T47D (cell line): ENCODE measurements around the gene VGLL4.
"Not testable (repeated sequence)": the region's sequence is repeated elsewhere in the genome, so short reads cannot be mapped to it uniquely, and the experiment has no call there.

Experiments
- DNase-seq, 2 experiments: peaks; one replicate each; pipeline versions ENCODE4 v3.0.0 to v3.0.0-alpha.2; 2011 to 2012; ENCODE audit warnings: low read depth in 1 of 2, low spot score in 1 of 2
- JUND ChIP-seq: IDR thresholded peaks from 2 replicates; pipeline ENCODE4 v1.6.1; 2012; ENCODE audit warnings: low read depth
- in situ Hi-C: cut with HindIII; loops from 2 replicates; pipeline ENCODE4 v1.10.0; 2016; ENCODE audit warnings: low sequenced_read_pairs, low pct_unique_long_range_greater_than_20kb

The VGLL4 gene

DNA sequence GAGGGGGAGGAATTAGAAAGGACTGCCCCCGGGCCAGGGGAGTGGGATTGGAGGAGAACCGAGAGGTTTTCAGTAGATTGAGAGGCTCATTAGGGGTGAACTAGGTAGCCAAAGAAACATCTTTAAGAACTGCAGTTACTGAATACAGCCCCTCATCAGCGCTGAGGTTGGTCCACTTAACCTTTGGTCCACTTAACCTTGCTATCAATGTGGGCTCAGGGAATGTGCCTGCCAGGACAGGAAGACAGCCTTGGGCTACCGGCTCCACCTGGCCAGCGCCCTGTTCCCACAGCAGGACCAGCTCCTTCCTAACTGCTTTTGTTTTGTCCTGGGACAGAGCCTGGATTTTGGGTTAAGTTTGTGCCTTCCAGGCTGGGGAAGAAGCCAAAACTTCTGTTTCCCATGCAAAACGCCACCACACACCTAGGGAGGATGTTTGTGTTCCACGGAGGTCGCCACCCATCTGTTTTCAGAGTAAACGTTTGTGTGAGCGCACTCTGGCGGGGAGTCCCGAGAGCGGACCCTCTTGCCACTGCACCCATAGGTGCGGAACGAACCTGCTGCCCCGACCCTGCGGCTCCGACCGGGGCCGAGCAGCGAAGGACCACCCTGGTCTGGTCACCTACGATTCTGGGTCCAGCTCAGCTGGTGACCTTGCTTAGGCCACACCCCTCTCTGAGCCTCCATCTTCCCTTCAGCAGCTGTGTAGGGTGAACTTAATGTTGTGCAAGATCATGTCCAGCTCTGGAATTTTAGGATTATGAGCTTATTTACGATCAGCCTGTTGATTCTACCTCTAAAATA, 107.4 kb downstream of the VGLL4 start:
- TF ChIP-seq JUND = no peak
- in situ Hi-C loops = no loop called here
- DNase-seq = no peak

DNA sequence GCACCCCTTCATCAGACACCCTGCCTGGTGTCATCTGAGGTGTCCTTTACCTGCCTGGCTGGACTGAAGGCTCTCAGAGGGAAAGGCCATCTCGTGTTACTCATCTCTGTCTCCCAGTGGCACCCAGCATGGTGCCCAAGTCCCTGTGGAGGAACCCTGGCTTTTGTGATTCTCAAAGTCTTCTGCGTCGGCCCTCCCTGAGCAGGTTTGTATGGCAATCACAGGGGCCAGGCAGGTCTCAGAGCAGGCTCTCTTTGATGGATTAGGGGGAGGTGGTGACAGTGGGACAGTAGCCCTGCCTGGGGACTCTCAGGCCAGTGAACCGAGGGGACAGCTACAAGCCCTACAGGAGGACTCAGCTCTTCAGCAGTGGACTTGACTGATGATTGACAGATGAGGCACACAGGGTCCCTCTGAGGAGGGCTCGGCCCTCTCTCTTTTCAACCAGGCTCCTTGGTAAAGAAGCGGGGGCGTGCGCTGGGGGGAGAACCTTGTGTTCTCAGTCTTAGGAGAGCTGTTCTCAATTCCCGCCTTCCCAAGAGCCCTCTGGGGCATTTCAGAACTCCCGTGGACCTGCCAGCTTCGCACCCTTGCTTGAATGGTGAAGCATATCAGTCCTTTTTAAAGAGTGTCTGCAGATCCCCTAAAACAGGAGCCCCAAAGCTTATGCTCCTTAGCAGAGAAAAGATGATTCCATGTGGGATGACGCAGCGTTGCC, 108.3 kb downstream of the VGLL4 start:
- DNase-seq = no peak
- in situ Hi-C loops = no loop called here
- TF ChIP-seq JUND = no peak

DNA sequence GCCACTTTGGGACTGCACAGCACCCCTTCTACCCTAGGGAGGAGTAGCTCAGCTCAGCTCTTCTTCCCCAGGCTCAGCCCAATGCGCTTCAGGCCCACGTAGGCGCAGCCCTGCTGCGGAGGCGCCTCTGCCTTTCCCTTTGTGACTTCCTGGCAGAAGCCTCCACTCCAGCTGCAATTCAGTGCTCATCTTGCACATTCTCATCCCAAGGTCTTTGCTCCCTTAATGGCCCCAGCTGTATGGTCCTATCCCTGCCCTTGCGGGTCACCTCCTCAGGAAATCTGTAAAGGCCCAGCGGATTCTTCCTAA, 109.0 kb downstream of the VGLL4 start:
- in situ Hi-C loops = no loop called here
- no peak for TF ChIP-seq JUND
- DNase-seq = no peak

DNA sequence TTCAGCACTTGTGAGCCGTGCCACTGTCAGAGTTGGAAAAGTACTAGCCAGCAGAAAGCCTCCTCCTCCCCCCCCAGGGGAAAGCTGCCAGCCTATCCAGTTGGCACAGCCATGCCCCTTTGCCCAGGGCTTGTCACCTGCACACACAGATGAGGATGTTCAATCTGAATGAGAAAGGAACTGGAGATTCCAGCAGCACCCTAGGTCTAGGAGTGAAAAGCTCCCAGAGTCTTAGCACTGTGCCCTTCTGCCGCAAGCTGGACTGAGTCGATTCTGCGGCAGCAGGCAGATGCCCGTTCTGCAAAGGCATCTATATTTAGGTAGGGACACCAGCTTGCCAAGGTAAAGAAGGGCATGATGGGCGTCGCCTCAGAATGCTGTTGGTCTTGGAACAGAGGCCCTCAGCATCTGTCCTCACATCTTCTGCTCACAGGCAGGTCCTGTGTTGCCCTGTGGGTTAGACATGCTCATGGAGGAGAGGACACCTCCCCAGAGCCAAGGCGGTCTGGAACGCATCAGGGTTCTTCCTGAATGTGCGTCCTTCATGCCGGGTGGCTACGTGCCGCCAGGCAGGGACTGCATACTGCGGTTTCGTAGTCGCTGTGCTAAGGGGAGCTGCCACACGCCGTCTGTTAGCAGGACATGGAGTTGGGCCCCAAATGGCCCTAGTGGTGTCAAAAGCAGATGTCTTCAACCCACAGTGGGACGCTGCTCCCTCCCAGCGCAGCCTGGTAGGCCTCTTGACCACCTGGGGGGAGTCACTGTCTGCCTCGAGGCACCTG, 109.5 kb downstream of the VGLL4 start:
- DNase-seq = peak in 1 of 2 experiments; percentile 61
- no peak for TF ChIP-seq JUND
- in situ Hi-C loops = no loop called here

DNA sequence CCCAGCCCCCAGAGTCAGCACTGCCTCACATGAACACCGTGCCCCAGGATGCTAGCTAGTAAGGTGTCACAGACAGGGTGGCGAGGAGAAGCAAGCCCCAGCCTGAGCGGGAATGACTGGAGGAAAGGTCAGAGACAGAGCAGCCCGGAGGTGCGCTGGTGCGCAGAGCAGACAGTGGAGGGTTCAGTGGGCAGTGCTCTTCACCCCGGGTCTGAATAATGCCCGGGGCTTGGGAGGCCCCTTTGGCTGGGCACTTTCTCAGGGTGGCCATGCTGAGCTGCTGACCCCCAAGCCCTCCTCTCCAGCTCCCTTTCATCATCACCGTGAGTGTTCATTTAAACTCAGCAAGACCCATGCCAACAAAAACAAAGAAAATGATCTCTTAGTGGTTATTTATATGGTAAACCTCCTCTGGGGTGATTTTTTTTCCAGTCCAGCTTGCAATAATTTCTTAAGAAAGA, 110.8 kb downstream of the VGLL4 start:
- TF ChIP-seq JUND = no peak
- in situ Hi-C loops = no loop called here
- no peak for DNase-seq

DNA sequence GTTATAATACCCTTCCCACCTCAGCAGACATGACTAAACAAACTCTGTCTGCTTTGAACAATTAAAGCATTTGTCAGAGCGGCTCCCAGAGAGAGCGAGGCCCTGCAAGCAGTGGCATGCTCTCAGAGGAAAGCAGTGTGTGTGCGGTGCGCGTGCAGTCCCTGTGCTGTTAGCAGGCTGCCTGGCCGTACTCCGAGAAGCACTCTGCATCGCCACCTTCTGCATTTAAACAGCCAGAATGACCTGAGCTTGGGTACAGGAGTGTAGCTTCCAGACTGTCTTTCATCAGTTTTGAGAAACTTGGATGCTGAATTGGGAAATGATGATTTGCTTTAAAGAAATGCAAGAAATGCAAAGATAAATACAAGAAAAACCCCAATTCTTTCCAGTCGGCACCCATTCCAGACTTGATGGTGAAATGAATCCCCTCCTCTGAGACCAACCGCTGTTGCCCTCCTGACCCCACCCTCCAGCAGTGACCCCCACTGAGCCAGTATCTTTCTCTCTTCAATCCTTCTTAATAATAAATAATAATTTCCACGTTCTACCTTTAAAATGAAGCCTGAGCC, 113.5 kb downstream of the VGLL4 start:
- no peak for TF ChIP-seq JUND
- no peak for DNase-seq
- in situ Hi-C loops = no loop called here

DNA sequence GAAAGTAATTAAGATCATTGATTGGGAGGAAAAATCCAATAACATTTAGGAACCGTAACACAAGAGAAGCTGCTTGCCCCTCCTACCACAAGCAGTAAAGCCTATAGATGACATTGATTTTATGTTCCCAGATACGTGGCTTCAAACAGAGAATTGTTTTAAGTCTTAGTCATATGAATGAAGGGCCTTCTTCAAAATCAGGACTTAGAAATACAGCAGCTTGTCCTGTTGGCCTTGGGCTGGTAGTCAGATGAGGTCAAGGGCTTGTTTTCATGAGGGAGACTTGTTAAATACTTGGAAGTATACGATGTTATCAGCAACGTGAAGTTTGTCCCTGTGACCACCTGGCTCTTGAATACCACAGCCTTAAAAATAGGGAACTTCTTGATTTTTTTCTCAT, 114.4 kb downstream of the VGLL4 start:
- TF ChIP-seq JUND = no peak
- in situ Hi-C loops = no loop called here
- DNase-seq = no peak

DNA sequence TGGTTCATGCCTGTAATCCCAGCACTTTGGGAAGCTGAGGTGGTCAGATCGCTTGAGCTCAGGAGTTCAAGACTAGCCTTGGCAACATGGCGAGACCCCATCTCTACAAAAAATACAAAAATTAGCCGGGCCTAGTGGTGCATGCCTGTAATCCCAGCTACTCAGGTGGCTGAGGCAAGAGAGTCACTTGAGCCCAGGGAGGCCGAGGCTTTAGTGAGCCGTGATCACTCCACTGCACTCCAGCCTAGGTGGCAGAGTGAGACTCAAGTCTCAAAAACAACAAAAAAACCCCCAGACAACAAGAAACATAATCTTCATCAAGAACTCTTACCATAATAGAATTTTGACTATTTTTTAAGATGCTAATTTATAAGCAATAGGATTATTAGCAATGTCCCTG, 117.6 kb downstream of the VGLL4 start:
- DNase-seq, in situ Hi-C loops: not testable (repeated sequence)

DNA sequence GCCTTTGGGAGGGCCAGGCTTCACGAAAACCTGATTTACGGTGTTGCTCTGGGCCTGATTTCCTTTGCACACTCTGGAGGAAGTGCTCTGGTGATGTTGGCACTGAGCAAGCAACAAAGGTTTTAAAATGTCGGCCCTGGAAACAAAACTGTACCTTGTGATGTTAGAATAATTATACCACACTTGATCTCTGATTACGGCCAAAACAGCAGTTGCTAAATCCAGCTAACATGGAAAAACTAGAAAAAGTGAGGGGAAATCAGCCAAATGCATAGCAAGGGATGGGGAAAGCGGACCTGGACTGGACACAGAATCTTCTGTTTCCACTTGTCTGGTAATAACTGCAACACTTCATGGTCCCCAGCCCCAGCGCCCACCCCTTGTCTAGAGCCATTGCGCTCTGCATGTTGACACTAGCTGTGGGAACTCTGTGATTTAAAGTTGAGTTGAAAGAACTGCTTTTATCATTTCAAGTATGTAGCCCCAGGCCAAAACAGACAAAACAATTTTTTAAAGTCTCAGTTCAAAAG, 120.1 kb downstream of the VGLL4 start:
- TF ChIP-seq JUND = no peak
- no peak for DNase-seq
- in situ Hi-C loops = no loop called here

DNA sequence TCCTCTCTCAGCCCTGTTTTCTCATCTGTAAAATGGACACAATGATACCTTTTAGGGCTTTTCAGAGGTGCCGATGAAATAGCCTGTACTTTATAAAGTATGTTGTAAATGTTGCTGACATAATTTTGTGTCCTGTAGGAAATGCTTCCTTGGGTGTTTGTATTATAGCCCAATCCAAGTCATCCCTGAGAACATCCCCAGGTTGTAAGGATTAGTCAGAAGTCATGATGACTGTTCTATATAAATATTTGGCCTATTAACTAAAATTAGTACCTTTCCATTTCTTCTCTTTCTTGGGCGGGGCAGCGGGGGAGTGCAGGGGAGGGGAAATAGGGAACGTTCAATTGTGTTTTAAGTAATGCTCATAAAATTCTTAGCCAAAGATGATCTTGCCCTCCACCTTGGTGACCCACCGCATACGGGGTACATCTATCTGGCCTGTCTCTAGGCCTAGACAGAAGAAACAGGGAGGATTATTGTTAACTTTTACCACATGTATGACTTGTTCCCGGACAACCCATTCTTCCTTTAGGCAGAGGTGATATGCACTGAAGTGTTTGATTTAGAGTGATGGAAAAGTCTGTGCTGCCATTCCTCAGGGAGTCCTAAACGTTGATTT, 120.7 kb downstream of the VGLL4 start:
- in situ Hi-C loops = no loop called here
- DNase-seq = no peak
- no peak for TF ChIP-seq JUND

DNA sequence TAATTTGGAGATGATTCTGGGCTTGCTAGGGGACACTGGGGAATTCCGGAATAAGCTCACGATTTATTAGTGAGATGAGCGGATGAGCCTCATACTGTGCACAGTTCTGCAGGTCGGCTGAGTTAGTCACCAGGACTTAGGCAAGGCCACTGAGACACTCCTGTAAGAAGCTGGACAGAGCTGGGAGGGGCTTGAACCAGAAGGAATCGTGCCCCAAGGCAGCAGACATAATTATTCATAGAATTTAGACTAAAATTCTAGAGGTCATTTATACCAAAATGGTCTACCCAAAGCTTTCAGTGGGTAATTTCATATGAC, 121.4 kb downstream of the VGLL4 start:
- in situ Hi-C loops = no loop called here
- DNase-seq = no peak

DNA sequence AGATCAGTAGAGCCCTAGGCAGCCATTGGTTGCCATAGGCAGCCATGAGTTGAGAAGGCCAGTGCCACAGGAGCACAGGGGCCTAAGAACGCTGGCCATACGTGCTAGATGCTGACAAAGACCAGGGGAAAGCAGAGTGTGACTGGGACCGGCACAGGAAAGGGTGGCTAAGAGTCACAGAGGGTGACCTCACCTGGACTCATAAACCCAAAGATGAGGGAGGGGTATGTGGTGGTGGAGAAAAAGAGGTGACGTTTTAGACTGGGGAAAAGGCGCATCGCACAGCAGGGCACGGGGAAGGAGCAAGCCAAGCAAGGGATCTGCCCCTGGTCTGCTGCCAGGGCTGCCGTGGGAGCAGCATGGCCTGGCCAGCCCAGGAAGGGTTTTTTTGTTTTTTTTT, 122.5 kb downstream of the VGLL4 start:
- no peak for DNase-seq
- TF ChIP-seq JUND = no peak
- in situ Hi-C loops = no loop called here

More for the DNA sequence above, 121.4 kb downstream of the VGLL4 start:
- TF ChIP-seq JUND = no peak
